Measurements from ENCODE around the gene PCID2.

Gene PCID2

DNA sequence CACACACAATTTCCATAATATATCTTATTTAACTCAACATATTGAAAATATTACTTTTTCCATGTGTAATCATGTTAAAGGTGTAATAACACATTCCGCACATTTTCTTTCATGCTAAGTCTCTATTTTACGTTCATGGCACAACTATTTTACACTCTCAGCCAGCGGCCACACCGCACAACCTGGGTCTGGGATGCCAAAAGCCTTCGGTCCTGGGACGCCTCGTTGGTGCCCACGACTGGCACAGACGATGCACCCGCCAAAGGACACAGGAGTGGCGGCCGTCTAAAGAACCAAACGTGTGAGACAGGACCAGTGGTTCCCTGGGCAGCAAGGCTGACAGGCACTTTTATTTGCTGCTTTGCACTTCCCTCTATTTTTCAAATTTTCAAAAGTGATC lies 60.1 kb downstream of the PCID2 start:
- no peak for DNase-seq

DNA sequence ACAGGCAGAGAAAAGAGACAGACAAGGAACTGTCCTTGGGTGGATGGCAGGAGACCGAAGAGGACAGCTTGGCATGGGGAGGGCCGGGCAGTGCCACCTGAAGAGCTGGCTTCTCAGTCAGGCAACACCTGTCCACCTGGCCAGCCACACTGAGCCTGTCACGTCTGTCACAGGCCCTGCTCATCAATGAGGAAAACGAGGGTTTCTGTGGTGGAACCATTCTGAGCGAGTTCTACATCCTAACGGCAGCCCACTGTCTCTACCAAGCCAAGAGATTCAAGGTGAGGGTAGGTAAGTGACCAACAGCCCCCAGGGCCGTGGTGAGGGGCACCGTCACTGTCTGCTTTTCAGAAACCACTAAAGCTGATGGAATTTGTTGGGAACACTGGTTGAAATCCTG lies 61.3 kb downstream of the PCID2 start:
- DNase-seq = no peak

DNA sequence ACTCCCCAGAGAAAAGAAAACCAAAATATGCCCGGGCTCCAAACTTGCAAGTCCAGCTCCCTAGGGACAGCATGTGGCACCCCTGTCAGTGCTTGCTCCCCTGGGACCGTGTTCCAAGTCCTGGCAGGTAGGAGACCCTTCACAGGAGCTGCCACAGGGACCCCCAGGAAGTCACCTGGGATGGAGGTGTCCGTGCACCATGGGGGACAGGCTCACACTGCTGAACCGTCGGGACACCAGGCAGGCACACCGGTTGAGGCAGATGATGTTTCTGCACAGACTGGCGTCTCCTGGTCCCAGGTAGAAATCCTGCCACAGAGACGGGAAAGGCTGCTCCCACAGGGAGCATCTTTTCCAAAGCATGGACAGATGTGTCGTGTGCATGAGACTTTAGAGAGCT lies 61.7 kb downstream of the PCID2 start:
- DNase-seq = no peak

DNA sequence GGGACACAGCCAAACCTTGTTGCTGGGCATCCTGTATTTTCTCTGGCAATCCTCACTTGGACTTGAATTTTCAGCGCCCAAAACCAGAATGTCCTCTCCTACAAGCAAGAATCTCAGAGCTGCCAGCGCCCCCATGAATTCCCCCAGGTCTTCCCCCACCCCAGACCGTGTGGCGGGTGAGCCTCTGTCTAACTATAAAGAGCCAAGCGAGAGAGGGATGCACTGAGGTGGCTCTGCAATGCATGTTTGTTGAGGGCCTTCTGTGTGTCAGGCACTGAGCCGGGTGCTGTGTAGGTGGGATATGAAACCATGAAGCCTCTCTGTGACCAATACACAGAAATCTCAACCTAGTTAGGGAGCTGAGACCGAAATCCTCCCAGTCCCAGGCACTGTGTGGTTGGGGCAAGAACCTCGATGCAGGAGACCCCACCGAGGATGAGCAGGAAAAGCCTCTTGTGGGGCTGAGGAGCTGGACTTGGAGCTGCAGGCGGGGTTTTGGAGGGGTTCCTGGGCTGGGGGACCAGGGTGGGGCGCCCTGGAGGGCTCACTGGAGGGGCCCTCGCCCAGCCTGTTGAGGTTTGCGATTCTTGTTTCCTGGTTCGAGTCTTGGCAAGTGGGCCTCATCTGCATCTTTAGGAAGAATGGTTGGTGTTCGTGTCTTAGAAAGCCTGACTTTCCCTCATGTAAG lies 62.4 kb downstream of the PCID2 start:
- no peak for DNase-seq

DNA sequence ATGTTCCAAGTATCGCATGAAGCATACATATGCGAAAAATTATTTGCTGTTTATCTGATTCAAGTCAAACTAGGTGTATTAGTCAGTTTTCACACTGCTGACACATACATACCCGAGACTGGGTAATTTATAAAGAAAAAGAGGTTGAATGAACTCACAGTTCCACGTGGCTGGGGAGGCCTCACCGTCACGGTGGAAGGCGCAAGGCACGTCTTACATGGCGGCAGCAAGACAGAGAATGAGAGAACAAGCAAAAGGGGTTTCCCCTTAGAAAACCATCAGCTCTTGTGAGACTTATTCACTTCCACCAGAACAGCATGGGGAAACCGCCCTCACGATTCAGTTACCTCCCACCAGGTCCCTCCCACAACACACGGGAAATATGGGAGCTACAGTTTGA lies 63.0 kb downstream of the PCID2 start:
- DNase-seq = no peak

DNA sequence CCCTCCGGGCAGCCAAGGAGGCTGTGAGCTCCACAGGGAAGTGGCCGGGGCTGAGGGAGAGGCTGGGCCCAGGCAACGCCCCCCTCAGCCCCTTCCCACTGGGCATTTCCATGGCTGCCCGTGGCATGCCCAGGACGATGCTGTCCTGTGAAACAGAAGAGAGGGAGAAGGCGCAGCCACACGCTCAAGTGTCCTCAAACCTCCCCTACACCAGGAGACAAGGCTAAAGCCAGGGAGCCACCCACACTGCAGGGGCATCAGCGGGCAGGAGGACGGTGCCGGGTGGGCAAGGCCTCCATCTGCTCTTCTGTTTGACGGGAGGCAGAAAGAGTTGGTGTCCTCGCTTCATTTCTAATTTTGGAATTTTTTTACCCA lies 64.2 kb downstream of the PCID2 start:
- DNase-seq = no peak

DNA sequence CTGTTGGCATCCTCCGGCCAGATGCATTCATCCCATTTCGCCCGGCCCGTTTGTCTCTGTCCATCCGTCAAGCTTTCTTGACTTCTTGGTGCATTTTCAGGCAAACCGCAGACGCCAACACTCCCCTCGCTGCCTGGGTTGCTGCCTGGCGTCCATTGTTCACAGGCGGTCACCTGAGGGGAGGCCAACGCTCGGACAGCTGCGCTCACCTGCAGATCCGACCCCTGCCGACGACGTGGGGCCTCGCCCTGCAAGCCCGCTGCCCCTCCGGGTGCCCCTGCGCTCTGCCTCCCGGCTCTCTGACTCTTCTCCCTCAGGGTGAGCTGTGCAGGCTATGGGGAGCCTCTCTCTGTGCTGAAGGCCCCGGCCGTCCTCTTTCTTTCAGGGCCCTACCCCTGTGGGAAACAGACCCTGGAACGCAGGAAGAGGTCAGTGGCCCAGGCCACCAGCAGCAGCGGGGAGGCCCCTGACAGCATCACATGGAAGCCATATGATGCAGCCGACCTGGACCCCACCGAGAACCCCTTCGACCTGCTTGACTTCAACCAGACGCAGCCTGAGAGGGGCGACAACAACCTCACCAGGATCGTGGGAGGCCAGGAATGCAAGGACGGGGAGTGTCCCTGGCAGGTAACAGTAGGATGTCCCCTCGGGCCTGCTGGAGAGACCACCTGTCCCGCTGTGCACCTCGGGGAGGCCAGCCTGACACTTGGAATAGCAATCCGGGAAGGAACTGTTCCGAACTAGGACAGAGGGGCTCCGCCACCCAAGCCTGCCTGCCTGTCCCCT lies 64.8 kb downstream of the PCID2 start:
- DNase-seq = no peak

DNA sequence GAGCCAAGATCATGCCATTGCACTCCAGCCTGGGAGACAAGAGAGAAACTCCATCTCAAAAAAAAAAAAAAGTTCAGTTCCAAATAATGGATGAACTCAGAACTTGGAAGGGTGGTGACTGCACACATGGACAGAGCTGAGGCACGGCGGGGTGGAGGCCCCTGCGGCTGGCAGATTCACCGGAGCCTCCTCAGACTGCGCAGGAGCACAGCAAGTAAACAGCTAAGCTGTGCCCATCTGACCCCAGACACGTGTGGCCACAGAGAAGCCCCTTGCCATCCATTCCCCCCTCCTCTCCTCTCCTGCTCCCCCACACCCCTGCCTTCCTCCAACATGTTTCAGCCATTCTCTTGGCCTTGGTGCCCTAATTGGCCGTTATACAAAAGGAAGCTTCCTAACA lies 65.6 kb downstream of the PCID2 start:
- DNase-seq = no peak

DNA sequence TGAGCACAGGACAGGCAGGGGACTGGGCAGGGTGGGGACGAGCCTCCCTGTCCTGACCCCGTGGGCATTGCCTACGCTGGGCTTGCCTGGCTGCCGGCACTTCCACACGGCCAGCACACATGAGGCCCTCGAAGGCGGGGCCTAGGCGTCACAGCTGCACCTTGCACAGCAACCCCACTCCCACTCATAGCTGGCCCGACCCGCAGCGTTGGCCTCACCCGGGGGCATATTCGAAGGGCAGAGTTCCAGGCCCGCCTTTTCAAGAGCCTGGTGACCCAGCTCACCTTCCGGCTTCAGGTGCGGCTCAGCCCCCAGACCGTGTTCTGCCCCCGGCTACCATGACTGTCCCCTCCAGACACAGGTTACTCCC lies 66.9 kb downstream of the PCID2 start:
- DNase-seq = no peak

DNA sequence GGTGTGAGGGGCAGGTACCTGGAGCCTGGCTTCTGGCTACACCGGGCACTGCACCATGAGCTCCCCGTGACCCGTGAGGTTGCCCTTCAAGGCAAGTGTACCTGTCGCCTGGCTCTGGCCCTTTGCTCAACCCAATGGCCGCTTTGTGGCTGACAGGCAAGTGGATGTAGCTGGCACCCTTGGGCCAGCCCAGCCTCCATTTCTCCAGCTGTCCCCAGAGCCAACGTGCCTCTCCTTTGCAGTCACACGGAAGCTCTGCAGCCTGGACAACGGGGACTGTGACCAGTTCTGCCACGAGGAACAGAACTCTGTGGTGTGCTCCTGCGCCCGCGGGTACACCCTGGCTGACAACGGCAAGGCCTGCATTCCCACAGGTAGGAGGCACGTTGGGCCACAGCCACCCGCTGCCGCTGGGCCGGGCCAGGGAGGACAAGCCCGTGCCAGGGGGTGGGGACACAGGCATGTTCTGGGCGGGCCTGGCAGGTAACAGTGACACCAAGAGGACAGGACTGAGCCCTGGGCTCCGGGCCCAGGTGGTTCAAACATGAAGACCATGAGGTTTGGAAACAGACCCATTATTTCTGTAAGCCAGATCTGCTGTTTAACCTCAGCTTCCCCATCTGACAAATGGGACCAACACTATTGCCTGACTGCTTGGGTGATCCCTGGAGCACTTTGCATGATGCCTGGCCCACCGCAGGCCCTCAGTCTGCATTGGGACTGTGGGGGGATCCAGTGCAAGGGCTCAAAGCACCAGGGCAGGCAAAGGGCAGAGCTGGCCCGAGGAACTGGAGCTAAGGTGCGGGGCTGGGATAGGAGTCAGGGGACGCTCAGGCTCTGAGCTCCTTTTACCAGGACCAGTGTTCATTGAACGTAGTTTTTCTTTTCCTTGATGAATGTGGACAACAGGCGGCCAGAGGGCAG lies 67.5 kb downstream of the PCID2 start:
- no peak for DNase-seq

DNA sequence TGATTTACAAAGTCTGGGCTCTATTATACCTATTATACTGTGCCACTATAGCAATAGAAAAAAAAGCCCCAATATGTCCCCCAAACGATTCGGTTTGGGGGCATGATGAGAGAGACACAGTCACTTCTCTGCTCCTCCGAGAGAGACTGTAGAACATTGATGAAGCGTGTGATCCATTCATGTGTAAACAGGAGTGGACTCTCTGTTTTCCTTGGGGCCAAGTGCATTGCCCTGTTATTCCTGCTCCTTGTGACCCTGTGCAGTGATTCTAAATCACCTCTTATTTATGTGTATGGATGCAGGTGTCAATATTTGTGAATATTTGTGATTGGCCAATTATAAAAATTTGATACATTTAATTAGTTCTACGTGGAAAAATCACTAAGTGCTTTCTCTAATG lies 68.9 kb downstream of the PCID2 start:
- no peak for DNase-seq

DNA sequence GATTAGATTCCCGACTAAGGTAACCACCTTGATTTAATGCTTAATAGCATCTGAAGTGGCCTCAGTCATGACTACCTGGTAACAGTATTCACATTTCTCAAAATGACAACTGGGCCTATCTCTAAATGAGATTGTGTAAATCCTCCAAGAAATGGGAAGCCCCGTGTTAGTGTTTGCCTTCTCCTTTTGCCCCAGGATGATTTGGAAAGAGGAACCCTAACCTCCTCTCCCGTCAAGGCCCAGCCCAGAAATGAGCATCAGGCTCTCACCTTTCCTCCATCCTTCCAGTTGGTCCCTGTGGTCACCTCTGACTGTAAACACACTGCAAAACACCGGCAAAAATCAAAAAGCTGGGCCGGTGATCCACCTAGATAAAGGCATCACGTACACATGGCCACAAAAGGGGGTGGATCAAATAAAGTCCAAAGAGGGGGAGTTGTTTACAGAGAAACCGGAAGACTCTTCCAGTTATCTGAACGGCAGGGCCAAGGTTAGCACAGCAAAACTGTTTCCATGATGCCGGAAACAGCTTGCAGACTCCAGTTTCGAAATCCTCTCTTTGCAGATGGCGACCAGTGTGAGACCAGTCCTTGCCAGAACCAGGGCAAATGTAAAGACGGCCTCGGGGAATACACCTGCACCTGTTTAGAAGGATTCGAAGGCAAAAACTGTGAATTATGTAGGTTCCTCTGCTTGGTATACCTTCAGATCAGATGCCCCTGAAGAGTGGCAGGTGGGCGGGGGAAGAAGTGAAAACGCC lies 69.5 kb downstream of the PCID2 start:
- DNase-seq = no peak

DNA sequence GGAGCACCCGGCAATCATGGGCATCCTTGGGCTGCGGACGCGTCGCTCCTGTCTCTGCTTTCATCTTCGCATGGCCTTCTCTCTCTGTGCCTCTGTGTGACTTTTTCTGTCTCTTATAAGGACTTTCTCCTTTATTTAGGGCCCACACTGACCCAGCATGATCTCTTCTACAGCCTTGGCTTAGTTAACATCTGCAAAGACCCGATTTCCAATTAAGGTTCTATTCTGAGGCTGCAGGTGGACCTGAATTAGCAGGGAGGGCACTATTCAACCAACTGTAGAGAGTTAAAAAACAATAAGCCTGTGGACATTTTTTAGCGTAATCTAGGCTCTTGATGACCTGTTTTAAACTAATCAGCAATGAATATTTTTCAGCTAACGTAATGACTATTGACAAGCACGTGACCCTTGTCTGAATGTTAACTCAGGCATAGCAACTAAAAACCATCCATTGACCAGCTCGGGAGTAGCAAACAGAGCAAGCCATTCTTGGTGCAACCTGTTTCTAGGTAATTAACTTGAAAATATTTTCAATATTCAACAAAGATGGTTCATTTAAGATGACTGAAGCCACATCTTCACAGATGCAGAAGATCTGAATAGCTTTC lies 70.7 kb downstream of the PCID2 start:
- DNase-seq = no peak

DNA sequence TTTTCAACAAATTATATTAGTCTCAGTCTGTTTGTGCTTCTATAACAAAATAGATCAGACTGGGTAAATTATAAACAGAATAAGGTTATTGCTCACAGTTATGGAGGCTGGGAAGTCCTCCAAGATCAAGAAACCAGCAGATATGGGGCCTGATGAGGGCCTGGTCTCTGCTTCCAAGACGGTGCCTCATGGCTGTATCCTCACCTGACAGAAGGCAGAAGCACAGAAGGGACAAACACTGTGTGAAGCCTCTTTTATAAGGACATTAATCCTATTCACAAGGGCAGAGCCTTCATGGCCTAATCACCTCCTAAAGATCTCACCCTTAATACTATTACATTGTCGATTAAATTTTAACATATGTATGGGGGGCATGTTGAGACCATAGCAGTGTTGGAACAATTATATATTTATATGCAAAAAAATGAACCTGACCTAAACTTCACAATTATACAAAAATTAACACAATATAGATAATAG lies 73.1 kb downstream of the PCID2 start:
- DNase-seq = no peak

DNA sequence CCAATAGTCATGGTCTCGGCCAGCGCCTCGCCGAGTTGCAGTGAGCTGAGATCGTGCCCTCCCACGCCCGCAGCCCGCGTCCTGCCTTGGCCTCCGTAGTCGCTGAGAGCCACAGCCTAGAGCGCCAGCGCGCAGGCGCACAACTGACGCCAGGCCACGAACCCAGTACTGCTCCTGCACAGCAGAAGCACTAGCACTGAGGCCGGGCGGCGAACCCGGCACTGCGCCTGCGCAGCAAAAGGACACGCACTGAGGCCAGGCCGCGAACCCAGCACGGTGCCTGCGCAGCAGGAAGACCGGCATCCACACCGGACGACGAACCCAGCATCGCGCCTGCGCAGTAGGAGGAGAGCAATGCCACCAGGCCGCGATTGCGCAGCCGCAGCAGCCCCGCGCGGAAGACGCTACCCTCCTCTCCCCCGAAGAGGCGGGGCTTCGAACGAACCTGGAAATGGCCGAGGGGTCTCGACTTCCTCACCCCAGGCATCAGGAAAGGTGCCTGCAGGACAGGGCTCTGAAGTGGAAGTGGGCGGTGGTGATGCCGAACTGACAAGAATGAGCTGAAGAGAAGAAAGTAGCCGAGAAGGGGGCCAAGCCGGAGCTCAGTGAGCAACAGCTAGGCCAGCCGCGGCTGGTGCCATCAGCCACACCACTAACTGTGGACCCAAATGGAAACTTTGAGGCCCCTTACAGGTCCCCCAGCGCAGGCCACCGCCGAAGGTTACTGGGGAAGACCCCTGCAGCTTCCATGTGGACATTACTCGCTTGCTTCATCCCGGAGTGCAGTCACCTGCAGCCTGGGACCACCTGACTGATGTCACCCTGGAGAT lies 78.3 kb downstream of the PCID2 start:
- no peak for DNase-seq

DNA sequence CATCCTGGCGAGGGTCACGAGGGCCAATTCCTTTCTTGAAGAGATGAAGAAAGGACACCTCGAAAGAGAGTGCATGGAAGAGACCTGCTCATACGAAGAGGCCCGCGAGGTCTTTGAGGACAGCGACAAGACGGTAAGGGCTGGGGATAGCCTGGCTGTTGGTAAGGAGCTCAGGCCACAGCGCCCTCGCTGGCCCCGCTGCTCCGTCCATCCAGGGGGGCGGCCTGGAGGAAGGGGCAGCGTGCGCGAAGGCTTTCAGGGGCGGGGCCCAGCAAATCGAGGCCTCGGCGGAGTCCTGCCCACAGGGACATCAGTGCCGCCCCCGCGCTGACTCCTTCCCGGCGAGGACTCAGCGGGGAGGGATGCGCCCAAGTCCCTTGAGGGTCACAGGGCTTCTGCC lies 79.0 kb downstream of the PCID2 start:
- DNase-seq = no peak

All from NCI-H2107 (cell line).